ENCODE data around the gene SLC35G3.
"Not testable (repeated sequence)": the region's sequence is repeated elsewhere in the genome, so short reads cannot be mapped to it uniquely, and the experiment has no call there.

SLC35G3 gene

GRCh38 chr17:35210741-35211140 is 16.5 kb upstream of the SLC35G3 start:
- no peak for DNase-seq (ENCODE audit: low read depth in 2 of 2)

- DNase-seq (ENCODE audit: low read depth in 2 of 2), result not testable (repeated sequence)
Measured at GRCh38 chr17:35202582-35202981, 8.4 kb upstream of the SLC35G3 start.

GRCh38 chr17:35195062-35195461 is 869 bp upstream of the SLC35G3 start:
- not testable (repeated sequence) for DNase-seq (ENCODE audit: low read depth in 2 of 2)

GRCh38 chr17:35192708-35193107 is 1.5 kb downstream of the SLC35G3 start:
- no peak for DNase-seq (ENCODE audit: low read depth in 2 of 2)

GRCh38 chr17:35191001-35191695 is 3.0 kb downstream of the SLC35G3 start:
- no peak for DNase-seq (ENCODE audit: low read depth in 2 of 2)

- no peak for DNase-seq (ENCODE audit: low read depth in 2 of 2)
Measured at GRCh38 chr17:35189291-35189690, 4.9 kb downstream of the SLC35G3 start.

- DNase-seq (ENCODE audit: low read depth in 2 of 2), result no peak
Measured at GRCh38 chr17:35188111-35188510, 6.1 kb downstream of the SLC35G3 start.

- DNase-seq (ENCODE audit: low read depth in 2 of 2), result no peak
Measured at GRCh38 chr17:35187481-35187880, 6.7 kb downstream of the SLC35G3 start.

- DNase-seq (ENCODE audit: low read depth in 2 of 2), result no peak
Measured at GRCh38 chr17:35185849-35186248, 8.3 kb downstream of the SLC35G3 start.

- no peak for DNase-seq (ENCODE audit: low read depth in 2 of 2)
Measured at GRCh38 chr17:35184274-35184673, 9.9 kb downstream of the SLC35G3 start.

- DNase-seq (ENCODE audit: low read depth in 2 of 2), result no peak
Measured at GRCh38 chr17:35183332-35183731, 10.9 kb downstream of the SLC35G3 start.

GRCh38 chr17:35179379-35179778 is 14.8 kb downstream of the SLC35G3 start:
- not testable (repeated sequence) for DNase-seq (ENCODE audit: low read depth in 2 of 2)

GRCh38 chr17:35176897-35177296 is 17.3 kb downstream of the SLC35G3 start:
- no peak for DNase-seq (ENCODE audit: low read depth in 2 of 2)

- no peak for DNase-seq (ENCODE audit: low read depth in 2 of 2)
Measured at GRCh38 chr17:35175638-35176415, 18.4 kb downstream of the SLC35G3 start.

GRCh38 chr17:35174835-35175334 is 19.3 kb downstream of the SLC35G3 start:
- DNase-seq (ENCODE audit: low read depth in 2 of 2), result no peak

GRCh38 chr17:35172321-35172720 is 21.9 kb downstream of the SLC35G3 start:
- not testable (repeated sequence) for DNase-seq (ENCODE audit: low read depth in 2 of 2)

GRCh38 chr17:35171834-35172233 is 22.4 kb downstream of the SLC35G3 start:
- DNase-seq (ENCODE audit: low read depth in 2 of 2), result no peak

- no peak for DNase-seq (ENCODE audit: low read depth in 2 of 2)
Measured at GRCh38 chr17:35170968-35171771, 23.0 kb downstream of the SLC35G3 start.

- no peak for DNase-seq (ENCODE audit: low read depth in 2 of 2)
Measured at GRCh38 chr17:35169835-35170363, 24.3 kb downstream of the SLC35G3 start.

- no peak for DNase-seq (ENCODE audit: low read depth in 2 of 2)
Measured at GRCh38 chr17:35167666-35168065, 26.5 kb downstream of the SLC35G3 start.

GRCh38 chr17:35167046-35167445 is 27.1 kb downstream of the SLC35G3 start:
- DNase-seq (ENCODE audit: low read depth in 2 of 2), result no peak

GRCh38 chr17:35166526-35166925 is 27.7 kb downstream of the SLC35G3 start:
- DNase-seq (ENCODE audit: low read depth in 2 of 2), result no peak
